Measurements from ENCODE around the gene RBM4B.

Gene RBM4B

GRCh38 chr11:66619080-66619554 lies 58.6 kb downstream of the RBM4B start:
- DNase-seq (ENCODE audit: low read depth) = peak; percentile 75
- H3K4me3 ChIP-seq (ENCODE audit: low read length) = peak overlapping the region; percentile 97
- TF ChIP-seq CTCF (conservative IDR thresholded peaks at IDR 0.05; ENCODE audit: low read length) = no peak

- peak overlapping the region; percentile 97 for H3K4me3 ChIP-seq (ENCODE audit: low read length)
- no peak for TF ChIP-seq CTCF (conservative IDR thresholded peaks at IDR 0.05; ENCODE audit: low read length)
- peak; percentile 60 for DNase-seq (ENCODE audit: low read depth)
These were observed 60.4 kb downstream of the RBM4B start for GRCh38 chr11:66617155-66617834.

GRCh38 chr11:66616379-66617154 lies 61.1 kb downstream of the RBM4B start, which contains the start of gene RBM14:
RBM14 (plus strand) TSS chr11:66616630; CDS start chr11:66616721, 91 bp downstream.
- DNase-seq (ENCODE audit: low read depth) = peak; percentile 99
- H3K4me3 ChIP-seq (ENCODE audit: low read length) = peak within 1 kb of the TSS; percentile 97
- TF ChIP-seq CTCF (conservative IDR thresholded peaks at IDR 0.05; ENCODE audit: low read length) = no peak

All from AG10803 (cell line).